HepG2 (cell line): ENCODE results near the gene ACOT8. TPM values are rescaled to one million over a fixed set of nuclear protein-coding genes. Genes with fewer than 3 reads are reported as not detected.

Source experiments
- BATF2 ChIP-seq: sonication (generic); formaldehyde crosslinking; IDR thresholded peaks from 2 replicates; pipeline ENCODE4 v1.8.0; 2022; ENCODE audit warnings: mild to moderate bottlenecking, missing genetic modification reagents, moderate library complexity
- ESRRA ChIP-seq: sonication (generic); formaldehyde crosslinking; IDR thresholded peaks from 2 replicates; pipeline ENCODE4 v1.5.1; 2020; ENCODE audit warnings: mild to moderate bottlenecking, low read depth, missing genetic modification reagents
- FOXA1 ChIP-seq, 2 experiments: fragments of 450-650 bp in 1 of 2; sonication (generic) in 1 of 2; formaldehyde crosslinking in 1 of 2; IDR thresholded peaks; 2 replicates each; pipeline versions ENCODE4 v1.4.0 to v1.6.1; 2016 to 2020; ENCODE audit warnings: missing genetic modification reagents in 1 of 2
- FOXK2 ChIP-seq: fragments of 450-650 bp; IDR thresholded peaks from 2 replicates; pipeline ENCODE4 v1.6.1; 2016
- GTF2F1 ChIP-seq: fragments of 150-350 bp; IDR thresholded peaks from 2 replicates; pipeline ENCODE4 v1.6.1; 2014; ENCODE audit warnings: low read length
- HNRNPLL ChIP-seq: fragments of 200-400 bp; formaldehyde crosslinking; IDR thresholded peaks from 2 replicates; pipeline ENCODE4 v1.6.1; 2017; ENCODE audit warnings: mild to moderate bottlenecking, low read depth, low read length; ENCODE audit not compliant: poor library complexity, severe bottlenecking
- MED8 ChIP-seq: sonication (generic); formaldehyde crosslinking; IDR thresholded peaks from 2 replicates; pipeline ENCODE4 v1.8.1; 2023; ENCODE audit warnings: mild to moderate bottlenecking, missing genetic modification reagents; ENCODE audit not compliant: insufficient replicate concordance
- SETDB1 ChIP-seq: sonication (generic); formaldehyde crosslinking; IDR thresholded peaks from 2 replicates; pipeline ENCODE4 v1.5.1; 2020; ENCODE audit warnings: missing genetic modification reagents, mild to moderate bottlenecking, borderline replicate concordance
- SYNCRIP ChIP-seq: fragments of 200-400 bp; formaldehyde crosslinking; IDR thresholded peaks from 2 replicates; pipeline ENCODE4 v1.6.1; 2018; ENCODE audit warnings: mild to moderate bottlenecking, low read depth, low read length; ENCODE audit not compliant: insufficient read depth
- TEAD3 ChIP-seq: optimal IDR thresholded peaks from 2 replicates; pipeline ENCODE3; 2016; ENCODE audit warnings: borderline replicate concordance
- ZBTB40 ChIP-seq, 2 experiments: fragments of 450-650 bp in 1 of 2; sonication (generic) in 1 of 2; formaldehyde crosslinking in 1 of 2; IDR thresholded peaks; 2 replicates each; pipeline versions ENCODE4 v1.6.1 to v1.8.0; 2016 to 2022; ENCODE audit warnings: antibody characterized with exemption in 1 of 2, mild to moderate bottlenecking in 1 of 2, missing genetic modification reagents in 1 of 2
- ZBTB7B ChIP-seq: sonication (generic); formaldehyde crosslinking; IDR thresholded peaks from 2 replicates; pipeline ENCODE4 v1.4.0; 2020; ENCODE audit warnings: missing genetic modification reagents
- ZFX ChIP-seq: sonication (generic); formaldehyde crosslinking; IDR thresholded peaks from 2 replicates; pipeline ENCODE4 v1.4.0; 2020; ENCODE audit warnings: mild to moderate bottlenecking, low read depth, missing genetic modification reagents, moderate library complexity
- ZNF20 ChIP-seq: sonication (generic); formaldehyde crosslinking; IDR thresholded peaks from 2 replicates; pipeline ENCODE4 v1.4.0; 2020; ENCODE audit warnings: mild to moderate bottlenecking, moderate library complexity, missing genetic modification reagents
- ZNF207 ChIP-seq: fragments of 450-650 bp; IDR thresholded peaks from 2 replicates; pipeline ENCODE4 v1.6.1; 2016; ENCODE audit warnings: antibody characterized with exemption, borderline replicate concordance
- ZNF280D ChIP-seq: sonication (generic); formaldehyde crosslinking; IDR thresholded peaks from 2 replicates; pipeline ENCODE4 v1.5.1; 2020; ENCODE audit warnings: mild to moderate bottlenecking, missing genetic modification reagents
- ZNF615 ChIP-seq: sonication (generic); formaldehyde crosslinking; IDR thresholded peaks from 2 replicates; pipeline ENCODE4 v1.5.0; 2020; ENCODE audit warnings: mild to moderate bottlenecking, missing genetic modification reagents, borderline replicate concordance
- polyA plus RNA-seq, 8 experiments: library from polyadenylated mRNA; depleted of rRNA in 3 of 8; stranded (reverse) in 7 of 8; unstranded in 1 of 8; fragments of >200 nt; fragmentation: Illumina TruSeq in 4 of 8; extraction: Trizol in 4 of 8; gene quantifications; 2 replicates each; pipeline versions ENCODE4 v1.2.1 to v1.2.3, GENCODE V29; 2011 to 2016; ENCODE audit warnings: low read depth in 4 of 8, missing spikeins in 1 of 8, mixed read lengths in 1 of 8; ENCODE audit not compliant: insufficient read depth in 1 of 8
- total RNA-seq, 5 experiments: library from RNA; depleted of rRNA; stranded (reverse); fragments of >200 nt; fragmentation: Illumina TruSeq; extraction: Trizol; gene quantifications; 2 replicates each; pipeline ENCODE4 v1.2.3, GENCODE V29; 2016; ENCODE audit warnings: low read depth in 1 of 5

Gene ACOT8
- total and polyA plus RNA-seq, 2 of the 13 experiments (the other 11 are each of a cell fraction or from before 2014, with no cell fraction given), result 31.4 to 45.5 TPM

DNA sequence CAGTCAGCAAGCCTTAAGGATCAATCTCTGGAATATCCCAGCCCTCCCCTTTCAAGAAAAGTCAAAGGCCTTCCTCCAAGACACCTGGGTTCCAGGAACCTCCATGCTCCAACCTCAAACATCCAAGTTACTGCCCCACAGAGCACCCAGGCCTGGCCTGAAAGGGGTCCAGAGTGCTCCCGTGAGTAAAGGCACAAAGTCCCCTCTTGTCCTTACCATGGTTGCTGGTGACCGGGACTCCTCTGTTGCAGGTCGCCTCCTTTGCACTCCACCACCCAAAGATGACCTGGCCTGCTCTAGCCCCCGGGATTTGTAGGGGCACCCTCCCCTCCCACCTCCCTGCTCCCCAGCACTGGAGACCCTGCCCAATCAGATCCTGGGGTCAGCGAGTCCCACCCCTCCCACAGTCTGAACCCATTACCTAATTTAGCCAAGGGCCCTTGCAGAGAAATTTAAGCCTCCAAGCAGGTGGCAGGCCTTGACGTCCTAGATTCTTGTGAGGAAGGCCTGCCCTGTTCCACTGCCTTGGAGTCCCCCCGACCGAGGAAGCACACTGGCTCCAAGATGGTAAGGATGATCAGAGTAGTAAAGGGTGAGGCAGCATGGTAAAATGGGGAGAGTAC lies 30.1 kb downstream of the ACOT8 start, which contains the start of gene TNNC2 (continued):
- TF ChIP-seq BATF2 (no peak), ZNF207 (no peak), FOXA1 (IDR thresholded peaks at IDR 0.05) (no peak), FOXA1 (CRISPR knock-in tag; IDR thresholded peaks at IDR 0.05) (no peak), SYNCRIP (no peak), ZFX (peak; percentile 54; the same call in 1 of the 2 replicates), FOXK2 (no peak), ZNF615 (CRISPR knock-in tag) (no peak), HNRNPLL (no peak), SETDB1 (CRISPR knock-in tag) (no peak; the same call in 1 of the 2 replicates), TEAD3 (no peak), GTF2F1 (no peak), ZNF20 (no peak), ESRRA (CRISPR knock-in tag) (peak; percentile 51; the same call in 1 of the 2 replicates), ZBTB40 (IDR thresholded peaks at IDR 0.05) (no peak), ZBTB40 (CRISPR knock-in tag; IDR thresholded peaks at IDR 0.05) (no peak), ZBTB7B (CRISPR knock-in tag) (0 out of 2 replicates have a peak, but pooled peaks have one; percentile 25), MED8 (CRISPR knock-in tag) (peak; percentile 22), ZNF280D (CRISPR knock-in tag) (no peak)
